ENCODE measurements around the gene EDIL3. TPM values are rescaled to one million over a fixed set of nuclear protein-coding genes. Genes with fewer than 3 reads are reported as not detected.

EDIL3 gene
- total RNA-seq, 2 experiments from 2014 or later: not detected

- Mint-ChIP-seq H3K4me3 (no peak overlapping the region), H3K36me3 (ENCODE audit: low read depth) (no peaks in the 10 kb centered on the region), H3K4me1 (ENCODE audit: low read depth) (no peaks in the 10 kb centered on the region), H3K9me3 (peaks cover 2% of the 10 kb centered on the region), H3K27ac (no peak overlapping the region), H3K27me3 (no peaks in the 10 kb centered on the region)
- TF ChIP-seq, protein P1, sequence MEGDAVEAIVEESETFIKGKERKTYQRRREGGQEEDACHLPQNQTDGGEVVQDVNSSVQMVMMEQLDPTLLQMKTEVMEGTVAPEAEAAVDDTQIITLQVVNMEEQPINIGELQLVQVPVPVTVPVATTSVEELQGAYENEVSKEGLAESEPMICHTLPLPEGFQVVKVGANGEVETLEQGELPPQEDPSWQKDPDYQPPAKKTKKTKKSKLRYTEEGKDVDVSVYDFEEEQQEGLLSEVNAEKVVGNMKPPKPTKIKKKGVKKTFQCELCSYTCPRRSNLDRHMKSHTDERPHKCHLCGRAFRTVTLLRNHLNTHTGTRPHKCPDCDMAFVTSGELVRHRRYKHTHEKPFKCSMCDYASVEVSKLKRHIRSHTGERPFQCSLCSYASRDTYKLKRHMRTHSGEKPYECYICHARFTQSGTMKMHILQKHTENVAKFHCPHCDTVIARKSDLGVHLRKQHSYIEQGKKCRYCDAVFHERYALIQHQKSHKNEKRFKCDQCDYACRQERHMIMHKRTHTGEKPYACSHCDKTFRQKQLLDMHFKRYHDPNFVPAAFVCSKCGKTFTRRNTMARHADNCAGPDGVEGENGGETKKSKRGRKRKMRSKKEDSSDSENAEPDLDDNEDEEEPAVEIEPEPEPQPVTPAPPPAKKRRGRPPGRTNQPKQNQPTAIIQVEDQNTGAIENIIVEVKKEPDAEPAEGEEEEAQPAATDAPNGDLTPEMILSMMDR (IDR thresholded peaks at IDR 0.05): no peak
- no peaks in the 10 kb centered on the region for H3K27me3 ChIP-seq (ENCODE audit: control insufficient read depth in 1 of 2, insufficient read depth in 2 of 2, low read length in 2 of 2)
- POLR2A ChIA-PET: no interaction called here
- CTCF ChIA-PET: no interaction called here
- ATAC-seq (ENCODE audit: poor library complexity): no peak
- no peaks in the 10 kb centered on the region for H3K36me3 ChIP-seq (ENCODE audit: insufficient read depth, low read length)
- no peak for DNase-seq
- H3K4me1 ChIP-seq (ENCODE audit: insufficient read depth, low read length): no peaks in the 10 kb centered on the region
- H3K4me3 ChIP-seq (ENCODE audit: low read length): no peak overlapping the region
- no peaks in the 10 kb centered on the region for H3K9me3 ChIP-seq (ENCODE audit: control insufficient read depth in 1 of 2, insufficient read depth in 1 of 2, low read length in 2 of 2)
- intact Hi-C loops (cut with DNase I, micrococcal nuclease): no loop called here
- no peak overlapping the region for H3K27ac ChIP-seq (ENCODE audit: low read depth in 1 of 2, low read length in 2 of 2)
Measured at GRCh38 chr5:84014966-84015365, 369.7 kb downstream of the EDIL3 start.

GRCh38 chr5:83993803-83994202 lies 390.9 kb downstream of the EDIL3 start:
- Mint-ChIP-seq H3K27me3 (no peaks in the 10 kb centered on the region), H3K9me3 (peaks cover 3% of the 10 kb centered on the region), H3K27ac (no peak overlapping the region), H3K36me3 (ENCODE audit: low read depth) (no peaks in the 10 kb centered on the region), H3K4me1 (ENCODE audit: low read depth) (no peaks in the 10 kb centered on the region), H3K4me3 (no peak overlapping the region)
- no peak for ATAC-seq (ENCODE audit: poor library complexity)
- POLR2A ChIA-PET: no interaction called here
- peaks cover 0 to 5% of the 10 kb centered on the region in 2 experiments for H3K9me3 ChIP-seq (ENCODE audit: control insufficient read depth in 1 of 2, insufficient read depth in 1 of 2, low read length in 2 of 2)
- DNase-seq: no peak
- H3K27ac ChIP-seq (ENCODE audit: low read depth in 1 of 2, low read length in 2 of 2): no peak overlapping the region
- H3K27me3 ChIP-seq (ENCODE audit: control insufficient read depth in 1 of 2, insufficient read depth in 2 of 2, low read length in 2 of 2): no peaks in the 10 kb centered on the region
- no peaks in the 10 kb centered on the region for H3K4me1 ChIP-seq (ENCODE audit: insufficient read depth, low read length)
- TF ChIP-seq, protein P1 (IDR thresholded peaks at IDR 0.05): no peak
- no peak overlapping the region for H3K4me3 ChIP-seq (ENCODE audit: low read length)
- no peaks in the 10 kb centered on the region for H3K36me3 ChIP-seq (ENCODE audit: insufficient read depth, low read length)
- intact Hi-C loops (cut with DNase I, micrococcal nuclease): no loop called here
- CTCF ChIA-PET: no interaction called here

- Mint-ChIP-seq H3K27ac (no peak overlapping the region), H3K4me3 (no peak overlapping the region), H3K4me1 (ENCODE audit: low read depth) (no peaks in the 10 kb centered on the region), H3K9me3 (peaks cover 3% of the 10 kb centered on the region), H3K36me3 (ENCODE audit: low read depth) (no peaks in the 10 kb centered on the region), H3K27me3 (no peaks in the 10 kb centered on the region)
- TF ChIP-seq, protein P1 (IDR thresholded peaks at IDR 0.05): no peak
- ATAC-seq (ENCODE audit: poor library complexity) (no peak), DNase-seq (no peak)
- Histone ChIP-seq H3K36me3 (ENCODE audit: insufficient read depth, low read length) (no peaks in the 10 kb centered on the region), H3K9me3 (ENCODE audit: control insufficient read depth in 1 of 2, insufficient read depth in 1 of 2, low read length in 2 of 2) (no peaks in the 10 kb centered on the region), H3K27ac (ENCODE audit: low read depth in 1 of 2, low read length in 2 of 2) (no peak overlapping the region), H3K4me3 (ENCODE audit: low read length) (no peak overlapping the region), H3K4me1 (ENCODE audit: insufficient read depth, low read length) (no peaks in the 10 kb centered on the region), H3K27me3 (ENCODE audit: control insufficient read depth in 1 of 2, insufficient read depth in 2 of 2, low read length in 2 of 2) (no peaks in the 10 kb centered on the region)
- ChIA-PET POLR2A (no interaction called here), CTCF (no interaction called here)
- intact Hi-C loops (cut with DNase I, micrococcal nuclease): no loop called here
Measured at GRCh38 chr5:83991566-83992224, 393.0 kb downstream of the EDIL3 start.

All from CD4-positive, alpha-beta T cell (primary cell).